ENCODE measurements around the gene HRH1.
"Not testable (repeated sequence)": the region's sequence is repeated elsewhere in the genome, so short reads cannot be mapped to it uniquely, and the experiment has no call there.

Gene HRH1

GRCh38 chr3:11130385-11130784 lies 23.9 kb upstream of the HRH1 start:
- Histone ChIP-seq H3K4me2 (ENCODE audit: low read length) (no peak overlapping the region), H3K27me3 (ENCODE audit: control insufficient read depth, insufficient read depth, low read length) (no peaks in the 10 kb centered on the region), H2AFZ (no peak overlapping the region), H3K4me3 (ENCODE audit: low read depth, low read length) (no peak overlapping the region), H3K9me3 (ENCODE audit: control insufficient read depth, low read length) (no peaks in the 10 kb centered on the region), H3K36me3 (ENCODE audit: control insufficient read depth, insufficient read depth, low read length) (no peaks in the 10 kb centered on the region), H3K9ac (no peak overlapping the region), H3K79me2 (no peaks in the 10 kb centered on the region), H3K27ac (no peak overlapping the region), H3K4me1 (no peaks in the 10 kb centered on the region)
- no peak for TF ChIP-seq CTCF (IDR thresholded peaks at IDR 0.05)

- Histone ChIP-seq H3K4me1 (no peaks in the 10 kb centered on the region), H3K79me2 (no peaks in the 10 kb centered on the region), H3K4me3 (ENCODE audit: low read depth, low read length) (no peak overlapping the region), H3K36me3 (ENCODE audit: control insufficient read depth, insufficient read depth, low read length) (no peaks in the 10 kb centered on the region), H3K27ac (no peak overlapping the region), H2AFZ (no peak overlapping the region), H3K27me3 (ENCODE audit: control insufficient read depth, insufficient read depth, low read length) (no peaks in the 10 kb centered on the region), H3K9ac (no peak overlapping the region), H3K4me2 (ENCODE audit: low read length) (no peak overlapping the region), H3K9me3 (ENCODE audit: control insufficient read depth, low read length) (no peaks in the 10 kb centered on the region)
- TF ChIP-seq CTCF (IDR thresholded peaks at IDR 0.05): no peak
Observed at GRCh38 chr3:11131371-11131770, 22.9 kb upstream of the HRH1 start.

- not testable (repeated sequence) for H3K27ac ChIP-seq
Observed at GRCh38 chr3:11131886-11132285, 22.4 kb upstream of the HRH1 start.

GRCh38 chr3:11132861-11133260 lies 21.4 kb upstream of the HRH1 start:
- no peak for TF ChIP-seq CTCF (IDR thresholded peaks at IDR 0.05)

More at GRCh38 chr3:11131886-11132285, 22.4 kb upstream of the HRH1 start:
- H3K9me3 ChIP-seq (ENCODE audit: control insufficient read depth, low read length); H3K4me3 ChIP-seq (ENCODE audit: low read depth, low read length); H3K79me2 ChIP-seq; H3K4me2 ChIP-seq (ENCODE audit: low read length); H2AFZ ChIP-seq; H3K4me1 ChIP-seq; H3K36me3 ChIP-seq (ENCODE audit: control insufficient read depth, insufficient read depth, low read length); H3K9ac ChIP-seq; H3K27me3 ChIP-seq (ENCODE audit: control insufficient read depth, insufficient read depth, low read length): not testable (repeated sequence)

GRCh38 chr3:11134794-11135193 lies 19.5 kb upstream of the HRH1 start:
- H3K27ac ChIP-seq: no peak overlapping the region
- no peak overlapping the region for H3K4me2 ChIP-seq (ENCODE audit: low read length)
- no peak overlapping the region for H3K4me3 ChIP-seq (ENCODE audit: low read depth, low read length)
- H3K9me3 ChIP-seq (ENCODE audit: control insufficient read depth, low read length): no peaks in the 10 kb centered on the region
- no peak overlapping the region for H2AFZ ChIP-seq
- no peaks in the 10 kb centered on the region for H3K36me3 ChIP-seq (ENCODE audit: control insufficient read depth, insufficient read depth, low read length)
- H3K4me1 ChIP-seq: no peaks in the 10 kb centered on the region
- TF ChIP-seq CTCF (IDR thresholded peaks at IDR 0.05): no peak
- no peaks in the 10 kb centered on the region for H3K79me2 ChIP-seq
- no peaks in the 10 kb centered on the region for H3K27me3 ChIP-seq (ENCODE audit: control insufficient read depth, insufficient read depth, low read length)
- H3K9ac ChIP-seq: no peak overlapping the region

More at GRCh38 chr3:11132861-11133260, 21.4 kb upstream of the HRH1 start:
- no peaks in the 10 kb centered on the region for H3K9me3 ChIP-seq (ENCODE audit: control insufficient read depth, low read length)
- no peak overlapping the region for H3K4me3 ChIP-seq (ENCODE audit: low read depth, low read length)
- no peaks in the 10 kb centered on the region for H3K79me2 ChIP-seq
- H2AFZ ChIP-seq: no peak overlapping the region
- no peaks in the 10 kb centered on the region for H3K27me3 ChIP-seq (ENCODE audit: control insufficient read depth, insufficient read depth, low read length)
- H3K27ac ChIP-seq: no peak overlapping the region
- no peaks in the 10 kb centered on the region for H3K4me1 ChIP-seq
- H3K9ac ChIP-seq: no peak overlapping the region
- H3K4me2 ChIP-seq (ENCODE audit: low read length): no peak overlapping the region
- no peaks in the 10 kb centered on the region for H3K36me3 ChIP-seq (ENCODE audit: control insufficient read depth, insufficient read depth, low read length)

Measured in parathyroid adenoma (tissue), 2 donors.